Nephron progenitor cell (in vitro differentiated cells): ENCODE results near the gene FANCL.
A peak's percentile ranks its signal among the peaks of the same experiment; 100 is the strongest.
"Not testable (repeated sequence)": the region's sequence is repeated elsewhere in the genome, so short reads cannot be mapped to it uniquely, and the experiment has no call there.

Experiments used
- DNase-seq: peaks from one replicate; pipeline ENCODE4 v3.0.0; 2021
- H3K27ac Mint-ChIP-seq: 2 replicates; pipeline ENCODE4 v1.8.0; 2021; ENCODE audit warnings: mild to moderate bottlenecking, moderate library complexity, mixed read lengths
- H3K27me3 Mint-ChIP-seq: 2 replicates; pipeline ENCODE4 v1.8.0; 2021; ENCODE audit warnings: mild to moderate bottlenecking, low read depth, mixed read lengths; ENCODE audit not compliant: poor library complexity
- H3K36me3 Mint-ChIP-seq: 2 replicates; pipeline ENCODE4 v1.8.0; 2021; ENCODE audit warnings: low read depth, mixed read lengths
- H3K4me1 Mint-ChIP-seq: 2 replicates; pipeline ENCODE4 v1.8.0; 2021; ENCODE audit warnings: mixed read lengths
- H3K4me3 Mint-ChIP-seq: 2 replicates; pipeline ENCODE4 v1.8.0; 2021; ENCODE audit warnings: mild to moderate bottlenecking, moderate library complexity, mixed read lengths
- H3K9me3 Mint-ChIP-seq: 2 replicates; pipeline ENCODE4 v1.8.0; 2021; ENCODE audit warnings: mild to moderate bottlenecking, moderate library complexity, mixed read lengths
- CTCF ChIP-seq: fragments of 200-600 bp; sonication (generic); IDR thresholded peaks from 2 replicates; pipeline ENCODE4 v1.5.0; 2021; ENCODE audit warnings: antibody characterized with exemption

The FANCL gene

GRCh38 chr2:58240670-58241545, at the start of gene FANCL:
TSS of gene FANCL (minus strand) at chr2:58241325. CDS start at chr2:58241313, 12 bp downstream.
- peak within 1 kb of the TSS; percentile 100 for H3K27ac Mint-ChIP-seq
- peaks cover 34% of the 10 kb centered on the region for H3K4me1 Mint-ChIP-seq
- peaks cover 21% of the 10 kb centered on the region for H3K36me3 Mint-ChIP-seq
- no peak for TF ChIP-seq CTCF
- DNase-seq = peak; percentile 92
- H3K9me3 Mint-ChIP-seq = peaks cover 26% of the 10 kb centered on the region
- no peaks in the 10 kb centered on the region for H3K27me3 Mint-ChIP-seq
- peak within 1 kb of the TSS; percentile 98 for H3K4me3 Mint-ChIP-seq

GRCh38 chr2:58289029-58289428, 47.9 kb upstream of the FANCL start:
- no peak for TF ChIP-seq CTCF
- DNase-seq = no peak
- no peak overlapping the region for H3K4me3 Mint-ChIP-seq
- H3K4me1 Mint-ChIP-seq = peaks cover 4% of the 10 kb centered on the region
- H3K27me3 Mint-ChIP-seq = no peaks in the 10 kb centered on the region
- H3K27ac Mint-ChIP-seq = no peak overlapping the region
- no peaks in the 10 kb centered on the region for H3K36me3 Mint-ChIP-seq
- no peaks in the 10 kb centered on the region for H3K9me3 Mint-ChIP-seq

GRCh38 chr2:58283931-58284330, 42.8 kb upstream of the FANCL start:
- no peak for DNase-seq
- no peak for TF ChIP-seq CTCF
- Mint-ChIP-seq H3K27ac (no peak overlapping the region), H3K36me3 (no peaks in the 10 kb centered on the region), H3K4me3 (no peak overlapping the region), H3K4me1 (peaks cover 4% of the 10 kb centered on the region), H3K9me3 (no peaks in the 10 kb centered on the region), H3K27me3 (no peaks in the 10 kb centered on the region)

GRCh38 chr2:58275144-58275543, 34.0 kb upstream of the FANCL start:
- H3K9me3 Mint-ChIP-seq = not testable (repeated sequence)

GRCh38 chr2:58271826-58272225, 30.7 kb upstream of the FANCL start:
- Mint-ChIP-seq H3K4me3 (no peak overlapping the region), H3K27me3 (peaks cover 5% of the 10 kb centered on the region), H3K27ac (no peak overlapping the region), H3K36me3 (no peaks in the 10 kb centered on the region), H3K9me3 (no peaks in the 10 kb centered on the region), H3K4me1 (no peaks in the 10 kb centered on the region)
- no peak for DNase-seq
- no peak for TF ChIP-seq CTCF

More at GRCh38 chr2:58275144-58275543, 34.0 kb upstream of the FANCL start:
- H3K27ac Mint-ChIP-seq, DNase-seq, H3K4me1 Mint-ChIP-seq, H3K36me3 Mint-ChIP-seq, H3K4me3 Mint-ChIP-seq, H3K27me3 Mint-ChIP-seq: not testable (repeated sequence)

- no peak overlapping the region for H3K4me3 Mint-ChIP-seq
- DNase-seq = no peak
- no peak overlapping the region for H3K27ac Mint-ChIP-seq
- no peaks in the 10 kb centered on the region for H3K36me3 Mint-ChIP-seq
- no peaks in the 10 kb centered on the region for H3K9me3 Mint-ChIP-seq
- H3K27me3 Mint-ChIP-seq = peaks cover 5% of the 10 kb centered on the region
- no peak for TF ChIP-seq CTCF
- H3K4me1 Mint-ChIP-seq = no peaks in the 10 kb centered on the region
Observed at GRCh38 chr2:58268685-58269084, 27.6 kb upstream of the FANCL start.
